MM.1S (cell line): Measurements from ENCODE around the gene ACKR2.
"Not testable (repeated sequence)": the region's sequence is repeated elsewhere in the genome, so short reads cannot be mapped to it uniquely, and the experiment has no call there.

Experiments
- DNase-seq: peaks from one replicate; pipeline ENCODE4 v3.0.0-alpha.2; 2015
- H2AFZ ChIP-seq: fragments of 300-600 bp; sonication (generic); 2 replicates; pipeline ENCODE4 v1.6.0; 2016; ENCODE audit warnings: antibody characterized with exemption, low read length
- H3F3A ChIP-seq: fragments of 300-600 bp; sonication (generic); 2 replicates; pipeline ENCODE4 v1.6.1; 2016; ENCODE audit warnings: mild to moderate bottlenecking, antibody characterized with exemption, low read length, moderate library complexity, mixed read lengths; ENCODE audit not compliant: insufficient read depth
- H3K27ac ChIP-seq: fragments of 300-600 bp; sonication (generic); 2 replicates; pipeline ENCODE4 v1.5.1; 2016; ENCODE audit warnings: mild to moderate bottlenecking, low read length
- H3K27me3 ChIP-seq: fragments of 300-600 bp; sonication (generic); replicated peaks from 2 replicates; pipeline ENCODE4 v1.6.0; 2016; ENCODE audit warnings: low read length; ENCODE audit not compliant: insufficient read depth
- H3K36me3 ChIP-seq: fragments of 300-600 bp; sonication (generic); replicated peaks from 2 replicates; pipeline ENCODE4 v1.6.1; 2016; ENCODE audit warnings: mild to moderate bottlenecking, low read length, mixed read lengths; ENCODE audit not compliant: insufficient read depth
- H3K4me1 ChIP-seq: fragments of 300-600 bp; sonication (generic); 2 replicates; pipeline ENCODE4 v1.6.1; 2016; ENCODE audit warnings: low read length, mixed read lengths
- H3K4me2 ChIP-seq: fragments of 300-600 bp; sonication (generic); 2 replicates; pipeline ENCODE4 v1.6.0; 2016; ENCODE audit warnings: low read depth, low read length
- H3K4me3 ChIP-seq: fragments of 300-600 bp; sonication (generic); 2 replicates; pipeline ENCODE4 v1.5.1; 2016; ENCODE audit warnings: low read length, mixed read lengths
- H3K79me2 ChIP-seq: fragments of 300-600 bp; sonication (generic); 2 replicates; pipeline ENCODE4 v1.6.1; 2016; ENCODE audit warnings: mixed run types, low read length, mixed read lengths
- H3K9ac ChIP-seq: fragments of 300-600 bp; sonication (generic); 2 replicates; pipeline ENCODE4 v1.6.1; 2016; ENCODE audit warnings: low read length, mixed read lengths
- H3K9me2 ChIP-seq: fragments of 300-600 bp; sonication (generic); replicated peaks from 2 replicates; pipeline ENCODE4 v1.6.1; 2016; ENCODE audit warnings: mild to moderate bottlenecking, low read length, mixed read lengths; ENCODE audit not compliant: insufficient read depth
- H3K9me3 ChIP-seq: fragments of 300-600 bp; sonication (generic); replicated peaks from 2 replicates; pipeline ENCODE4 v1.6.1; 2016; ENCODE audit warnings: mild to moderate bottlenecking, low read length, mixed read lengths; ENCODE audit not compliant: insufficient read depth
- H4K20me1 ChIP-seq: fragments of 300-600 bp; sonication (generic); 2 replicates; pipeline ENCODE4 v1.6.1; 2016; ENCODE audit warnings: mild to moderate bottlenecking, low read length, moderate library complexity, mixed read lengths; ENCODE audit not compliant: insufficient read depth
- EZH2 ChIP-seq: fragments of 300-600 bp; sonication (generic); optimal IDR thresholded peaks from 2 replicates; pipeline ENCODE3; 2017; ENCODE audit warnings: low read depth, mild to moderate bottlenecking, antibody characterized with exemption, low read length, mixed read lengths
- EZH2phosphoT487 ChIP-seq: fragments of 300-600 bp; sonication (generic); IDR thresholded peaks from 2 replicates; pipeline ENCODE4 v1.6.1; 2018; ENCODE audit warnings: antibody characterized with exemption, low read length
- TF ChIP-seq, protein P1 (sequence below): fragments of 300-600 bp; sonication (generic); IDR thresholded peaks from 2 replicates; pipeline ENCODE4 v1.5.1; 2016; ENCODE audit warnings: antibody characterized with exemption, low read length, mixed read lengths

ACKR2 gene

DNA sequence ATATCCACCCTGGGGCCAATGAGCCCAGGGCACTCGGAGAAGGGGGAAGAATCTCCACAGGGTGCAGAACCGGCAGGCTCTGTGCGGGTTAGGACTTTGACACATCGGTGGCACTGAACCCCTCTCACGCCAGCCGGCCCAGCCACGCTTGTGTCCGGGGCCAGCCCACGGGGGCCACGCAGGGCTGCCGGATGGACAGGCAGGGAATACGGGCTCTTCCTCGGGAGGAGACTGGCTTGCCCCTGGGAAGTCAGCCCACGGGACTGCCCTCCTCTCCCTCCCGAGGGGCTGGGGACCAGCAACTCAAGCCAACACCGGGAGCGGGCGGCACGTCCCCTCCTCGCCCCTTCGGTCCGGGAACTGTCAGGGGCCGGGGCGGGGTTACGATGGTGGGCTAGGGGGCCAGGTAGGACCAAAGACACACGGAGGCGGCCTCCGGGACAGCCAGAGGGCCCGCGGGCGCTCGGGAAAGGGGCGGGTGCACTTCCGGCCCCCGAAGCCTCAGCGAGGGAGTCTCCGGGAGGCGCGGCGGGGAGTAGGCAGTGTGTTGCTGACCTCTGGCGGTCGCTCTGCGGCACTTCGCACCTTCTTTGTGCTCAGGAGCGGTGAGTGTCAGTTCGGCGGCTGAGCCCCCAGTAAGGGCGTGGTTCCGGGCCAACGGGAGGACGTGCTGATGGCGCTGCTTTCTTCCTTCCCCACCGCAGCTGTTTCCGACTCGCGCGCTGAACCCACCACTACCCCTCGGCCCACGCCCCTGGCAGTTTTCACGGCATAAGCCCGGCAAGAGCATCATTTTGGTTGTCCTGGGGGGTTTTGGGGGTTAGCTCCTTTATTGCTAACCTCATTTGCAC is 71.6 kb downstream of the ACKR2 start:
- peak overlapping the region; percentile 99 for H2AFZ ChIP-seq
- TF ChIP-seq, protein P1, sequence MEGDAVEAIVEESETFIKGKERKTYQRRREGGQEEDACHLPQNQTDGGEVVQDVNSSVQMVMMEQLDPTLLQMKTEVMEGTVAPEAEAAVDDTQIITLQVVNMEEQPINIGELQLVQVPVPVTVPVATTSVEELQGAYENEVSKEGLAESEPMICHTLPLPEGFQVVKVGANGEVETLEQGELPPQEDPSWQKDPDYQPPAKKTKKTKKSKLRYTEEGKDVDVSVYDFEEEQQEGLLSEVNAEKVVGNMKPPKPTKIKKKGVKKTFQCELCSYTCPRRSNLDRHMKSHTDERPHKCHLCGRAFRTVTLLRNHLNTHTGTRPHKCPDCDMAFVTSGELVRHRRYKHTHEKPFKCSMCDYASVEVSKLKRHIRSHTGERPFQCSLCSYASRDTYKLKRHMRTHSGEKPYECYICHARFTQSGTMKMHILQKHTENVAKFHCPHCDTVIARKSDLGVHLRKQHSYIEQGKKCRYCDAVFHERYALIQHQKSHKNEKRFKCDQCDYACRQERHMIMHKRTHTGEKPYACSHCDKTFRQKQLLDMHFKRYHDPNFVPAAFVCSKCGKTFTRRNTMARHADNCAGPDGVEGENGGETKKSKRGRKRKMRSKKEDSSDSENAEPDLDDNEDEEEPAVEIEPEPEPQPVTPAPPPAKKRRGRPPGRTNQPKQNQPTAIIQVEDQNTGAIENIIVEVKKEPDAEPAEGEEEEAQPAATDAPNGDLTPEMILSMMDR: peak; percentile 75
- no peak for TF ChIP-seq EZH2
- H3K27ac ChIP-seq: no peak overlapping the region

DNA sequence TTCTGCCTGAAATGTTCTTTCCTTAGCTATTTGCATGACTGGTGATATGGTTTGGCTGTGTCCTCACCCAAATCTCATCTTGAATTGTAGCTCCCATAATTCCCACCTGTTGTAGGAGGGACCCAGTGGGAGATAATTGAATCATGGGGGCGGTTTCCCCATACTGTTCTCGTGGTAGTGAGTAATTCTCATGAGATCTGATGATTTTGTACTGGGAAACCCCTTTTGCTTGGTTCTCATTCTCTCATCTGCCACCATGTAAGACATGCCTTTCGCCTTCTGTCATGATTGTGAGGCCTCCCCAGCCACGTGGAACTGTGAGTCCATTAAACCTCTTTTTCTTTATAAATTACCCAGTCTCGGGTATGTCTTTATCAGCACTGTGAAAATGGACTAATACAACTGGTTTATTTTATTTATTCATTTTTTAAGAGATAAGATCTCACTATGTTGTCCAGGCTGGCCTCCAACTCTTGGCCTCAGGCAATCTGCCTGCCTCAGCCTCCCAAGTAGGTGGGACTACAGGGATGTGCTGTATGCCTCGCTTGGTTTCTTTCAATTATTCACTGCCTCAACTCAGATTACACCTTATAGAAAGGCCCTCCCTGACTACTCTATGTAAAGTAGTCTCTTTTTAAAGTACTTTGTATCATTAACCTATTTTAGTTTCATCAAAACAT is 74.1 kb downstream of the ACKR2 start:
- DNase-seq, H3K4me2 ChIP-seq, H3K36me3 ChIP-seq, H2AFZ ChIP-seq, H3K9ac ChIP-seq, H3K27me3 ChIP-seq, H3K27ac ChIP-seq, H3F3A ChIP-seq, H3K9me3 ChIP-seq, H3K4me1 ChIP-seq, H3K79me2 ChIP-seq, H3K9me2 ChIP-seq, H3K4me3 ChIP-seq, H4K20me1 ChIP-seq: not testable (repeated sequence)

More for the DNA sequence above, 71.6 kb downstream of the ACKR2 start:
- Histone ChIP-seq H3K9me2 (no peaks in the 10 kb centered on the region), H4K20me1 (no peaks in the 10 kb centered on the region), H3F3A (no peaks in the 10 kb centered on the region), H3K36me3 (no peaks in the 10 kb centered on the region), H3K4me3 (peak overlapping the region; percentile 79), H3K79me2 (no peaks in the 10 kb centered on the region), H3K4me1 (no peaks in the 10 kb centered on the region), H3K9ac (peak overlapping the region; percentile 60; the same call in 1 of the 2 replicates), H3K27me3 (no peaks in the 10 kb centered on the region), H3K4me2 (peak overlapping the region; percentile 85), H3K9me3 (no peaks in the 10 kb centered on the region)
- peak; percentile 87 for DNase-seq

DNA sequence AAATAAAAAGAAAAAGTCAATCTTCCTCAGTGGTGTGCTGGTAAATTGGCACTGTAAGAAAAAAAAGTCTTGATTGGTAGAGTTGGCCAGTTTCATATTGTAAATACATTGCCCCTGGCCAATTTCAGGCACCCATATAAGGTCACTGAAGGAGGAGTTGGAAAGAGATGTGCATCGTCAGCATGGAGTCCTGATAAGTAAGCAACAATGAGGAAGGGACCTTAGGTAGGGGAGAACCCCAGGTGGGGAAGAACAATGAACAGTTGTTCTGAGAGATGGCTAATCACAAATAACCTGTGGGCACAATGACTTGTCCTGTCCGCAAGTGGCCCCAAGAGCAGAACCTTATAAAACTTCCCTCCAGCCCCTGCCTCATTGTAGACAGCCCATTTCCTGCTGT is 75.1 kb downstream of the ACKR2 start:
- peak; percentile 15 for DNase-seq
- Histone ChIP-seq H3K9me2 (no peaks in the 10 kb centered on the region), H3K36me3 (no peaks in the 10 kb centered on the region), H3K9me3 (no peaks in the 10 kb centered on the region), H3K9ac (no peak overlapping the region), H3K79me2 (no peaks in the 10 kb centered on the region), H3K27ac (no peak overlapping the region), H3K27me3 (no peaks in the 10 kb centered on the region), H3F3A (no peaks in the 10 kb centered on the region), H3K4me2 (no peak overlapping the region), H4K20me1 (no peaks in the 10 kb centered on the region), H3K4me1 (no peaks in the 10 kb centered on the region), H2AFZ (no peak overlapping the region), H3K4me3 (no peak overlapping the region)
- TF ChIP-seq EZH2: no peak
- TF ChIP-seq, protein P1: no peak
- no peak for TF ChIP-seq EZH2phosphoT487
